Activated CD8-positive, alpha-beta memory T cell treated with anti-CD3 and anti-CD28 coated beads for 24 hours (primary cell): ENCODE measurements around the gene TRPM8.
"Not testable (repeated sequence)": the region's sequence is repeated elsewhere in the genome, so short reads cannot be mapped to it uniquely, and the experiment has no call there.

Source experiments
- DNase-seq: peaks from one replicate; pipeline ENCODE4 v3.0.0-alpha.2; 2020

The TRPM8 gene

DNA sequence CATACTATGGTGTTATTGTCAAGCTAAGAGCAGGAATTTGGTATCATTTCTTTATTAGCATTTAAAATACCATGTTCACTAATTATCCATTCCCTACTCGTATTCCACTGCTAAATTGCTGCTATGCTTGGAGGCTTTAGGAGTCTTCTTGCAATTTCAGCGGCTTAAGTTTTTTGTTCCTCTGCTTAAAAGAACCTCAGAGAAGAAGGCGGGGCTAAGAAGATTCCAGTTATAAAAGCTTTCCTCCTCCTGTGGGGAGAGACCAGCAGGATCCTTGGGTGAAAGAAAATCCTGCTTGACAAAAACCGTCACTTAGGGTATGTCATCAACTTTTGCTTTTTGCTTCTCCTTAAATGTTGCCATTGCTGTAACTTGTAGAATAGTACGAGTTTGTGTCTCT is at the start of gene TRPM8:
Gene TRPM8, plus strand, starts transcription at position 258 of the 400 bp plus-strand sequence. CDS start 9,165 bp downstream, outside the sequence.
- DNase-seq, result no peak

DNA sequence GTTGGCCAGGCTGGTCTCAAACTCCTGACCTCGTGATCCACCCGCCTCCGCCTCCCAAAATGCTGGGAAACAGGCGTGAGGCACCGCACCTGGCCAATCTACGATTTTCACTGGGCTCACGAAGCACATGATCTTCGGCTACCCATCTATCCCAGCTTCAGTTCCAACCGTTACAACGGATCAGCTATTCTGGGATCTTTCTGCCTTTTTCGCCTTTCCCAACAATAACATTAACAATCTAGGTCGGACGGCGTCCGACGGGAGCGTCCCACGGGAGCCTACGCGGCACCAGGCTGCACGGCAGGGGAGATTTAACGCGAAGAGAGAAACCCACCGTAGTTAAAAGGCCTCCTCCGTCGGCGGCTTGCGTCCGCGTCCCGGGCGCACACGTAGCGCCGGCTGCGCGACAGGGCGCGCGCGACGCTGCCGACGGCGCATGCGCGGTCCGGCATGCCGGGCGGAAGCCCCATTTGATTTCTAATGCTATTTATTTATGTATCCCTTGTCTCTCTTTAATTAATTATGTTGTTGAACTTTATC is 49.1 kb upstream of the TRPM8 start, which contains the start of gene MSL3B:
Gene MSL3B, minus strand, starts transcription at position 394 of the 540 bp plus-strand sequence.
- DNase-seq, result peak; percentile 83

DNA sequence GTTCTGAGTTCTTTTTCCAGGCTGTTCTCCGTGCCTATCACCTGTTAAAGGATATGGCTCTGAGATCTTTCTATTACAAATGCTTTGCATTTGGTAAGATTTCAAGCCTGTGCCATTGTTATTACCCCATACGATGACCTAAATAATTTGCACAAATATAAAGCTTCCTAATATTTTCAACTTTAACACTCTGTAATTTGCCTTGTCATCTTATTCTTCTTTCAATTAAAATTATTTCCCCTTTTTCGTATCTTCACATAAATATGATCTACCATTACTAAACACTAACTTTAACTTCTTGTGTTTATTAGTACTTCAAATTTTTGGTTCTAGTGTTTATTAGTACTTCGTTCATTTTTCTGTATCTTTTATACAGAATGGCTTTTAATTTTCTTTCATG is 45.7 kb upstream of the TRPM8 start:
- DNase-seq, result no peak

DNA sequence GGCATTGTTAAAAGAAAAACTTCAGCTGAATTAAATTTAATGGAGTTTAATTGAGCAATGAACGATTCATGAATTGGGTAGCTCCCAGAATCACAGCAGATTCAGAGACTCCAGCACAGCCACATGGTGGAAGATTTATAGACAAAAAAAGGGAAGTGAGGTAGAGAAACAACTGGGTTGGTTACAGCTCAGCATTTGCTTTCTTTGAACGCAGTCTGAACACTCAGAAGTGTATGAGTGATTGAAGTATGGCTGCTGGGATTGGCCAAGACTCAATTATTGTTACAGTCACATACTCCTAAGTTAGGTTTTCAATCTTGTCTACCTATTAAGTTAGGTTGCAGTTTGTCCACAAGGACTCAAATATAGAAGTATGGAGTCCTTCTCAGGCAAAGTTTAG is 45.0 kb upstream of the TRPM8 start:
- not testable (repeated sequence) for DNase-seq

DNA sequence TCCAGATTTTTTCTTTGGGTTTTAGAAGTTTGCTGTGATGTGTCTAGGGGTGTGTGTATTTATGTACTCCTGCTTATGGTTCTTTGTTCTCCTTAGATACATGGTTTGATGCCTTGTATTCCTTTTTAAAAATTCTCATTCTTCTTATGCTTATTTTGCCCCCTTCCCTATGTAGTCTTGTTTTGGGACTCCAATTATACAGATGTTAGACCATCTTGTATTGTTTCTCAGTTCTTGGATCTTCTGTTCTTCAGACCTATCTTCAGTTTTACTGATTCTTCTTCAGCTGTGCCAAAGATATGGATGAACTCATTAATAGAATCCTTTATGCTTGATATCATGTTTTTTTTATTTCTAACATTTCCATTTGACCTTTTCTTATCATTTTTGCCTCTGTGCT is 34.8 kb upstream of the TRPM8 start:
- no peak for DNase-seq

DNA sequence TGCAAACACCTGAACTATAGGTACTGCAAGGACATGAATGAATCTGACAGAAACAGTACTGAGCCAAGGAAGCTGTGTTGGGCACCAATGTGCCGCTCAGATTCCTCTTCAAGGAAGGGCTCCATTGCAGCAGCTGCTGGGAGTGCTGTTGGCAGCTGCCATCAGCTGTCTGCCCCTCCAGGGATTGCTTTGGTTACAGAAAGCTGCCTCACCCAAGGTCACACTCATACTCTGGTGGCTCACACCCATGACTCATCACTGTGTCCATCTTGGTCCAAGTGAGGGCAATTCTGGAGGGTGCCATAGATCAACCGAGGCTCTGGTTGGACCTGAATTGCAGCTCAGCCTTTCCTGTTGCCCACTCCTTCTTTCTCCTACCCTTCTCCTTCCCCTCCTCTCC is 24.4 kb upstream of the TRPM8 start:
- DNase-seq, result no peak

DNA sequence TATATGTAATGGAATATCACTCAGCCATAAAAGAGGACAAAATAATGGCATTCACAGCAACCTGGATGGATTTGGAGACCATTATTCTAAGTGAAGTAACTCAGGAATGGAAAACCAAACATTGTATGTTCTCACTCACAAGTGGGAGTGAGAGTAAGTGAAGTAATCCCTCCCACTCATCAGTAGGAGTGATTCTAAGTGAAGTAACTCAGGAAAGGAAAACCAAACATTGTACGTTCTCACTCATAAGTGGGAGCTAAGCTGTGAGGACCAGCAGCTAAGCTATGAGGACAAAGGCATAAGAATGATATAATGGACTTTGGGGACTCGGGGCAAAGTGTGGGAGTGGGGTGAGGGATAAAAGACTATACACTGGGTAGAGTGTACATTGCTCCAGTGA is 20.9 kb upstream of the TRPM8 start:
- not testable (repeated sequence) for DNase-seq

DNA sequence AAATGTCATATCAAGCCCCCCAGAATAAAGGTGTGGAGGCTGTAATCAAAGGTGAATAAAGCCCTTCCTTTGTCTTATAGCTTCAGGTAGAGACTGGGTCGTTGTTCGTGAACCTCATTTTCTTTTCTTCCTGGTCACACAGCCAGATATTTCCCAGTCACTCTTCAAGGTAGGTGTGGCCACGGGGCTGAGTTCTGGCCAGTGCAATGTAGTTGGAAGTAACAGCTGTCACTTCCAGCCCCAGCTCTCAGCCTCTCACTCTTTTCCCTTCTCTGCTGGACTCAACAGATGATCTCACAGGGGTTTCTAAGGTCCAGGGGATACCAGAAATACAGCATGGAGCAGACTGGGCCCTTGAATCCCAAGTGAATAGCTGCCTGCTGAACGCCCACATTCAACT is 15.8 kb upstream of the TRPM8 start:
- DNase-seq, result no peak

DNA sequence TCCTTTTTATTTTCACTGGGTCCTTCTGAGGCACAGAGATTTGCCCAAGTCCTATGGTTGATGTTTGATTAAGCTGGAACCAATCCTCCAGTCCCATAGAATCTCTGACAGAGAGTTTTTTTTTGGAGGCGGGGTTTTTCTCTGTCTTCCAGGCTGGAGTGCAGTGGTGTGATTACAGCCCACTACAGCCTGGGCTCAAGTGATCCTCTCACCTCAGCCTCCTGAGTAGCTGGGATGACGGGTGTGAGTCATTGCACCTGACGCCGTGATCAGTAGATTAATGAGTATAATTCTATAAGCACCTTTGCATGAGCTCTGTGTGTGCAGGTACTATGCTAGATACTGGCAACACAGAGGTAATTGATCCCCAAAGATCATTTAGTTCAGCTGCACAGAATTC is 15.3 kb upstream of the TRPM8 start:
- no peak for DNase-seq

DNA sequence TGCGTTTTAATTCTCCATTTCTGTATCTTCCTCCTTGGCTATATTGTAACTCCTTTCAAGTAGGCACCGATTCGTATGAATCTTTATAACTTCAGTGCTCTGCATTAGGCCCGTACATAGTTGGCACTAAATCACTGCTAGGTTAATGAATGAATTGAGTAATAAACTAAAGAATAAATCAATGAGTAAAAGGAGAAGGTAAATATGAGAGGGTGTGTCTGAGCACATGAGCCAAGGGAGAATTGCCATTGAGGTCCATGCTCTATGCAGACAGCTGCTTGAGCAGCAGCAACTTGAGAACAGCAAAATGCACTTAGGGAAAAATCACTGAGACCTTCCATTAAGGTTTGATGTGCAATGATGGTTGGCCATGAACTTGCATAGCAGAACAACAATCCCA is 11.2 kb upstream of the TRPM8 start:
- DNase-seq, result no peak

DNA sequence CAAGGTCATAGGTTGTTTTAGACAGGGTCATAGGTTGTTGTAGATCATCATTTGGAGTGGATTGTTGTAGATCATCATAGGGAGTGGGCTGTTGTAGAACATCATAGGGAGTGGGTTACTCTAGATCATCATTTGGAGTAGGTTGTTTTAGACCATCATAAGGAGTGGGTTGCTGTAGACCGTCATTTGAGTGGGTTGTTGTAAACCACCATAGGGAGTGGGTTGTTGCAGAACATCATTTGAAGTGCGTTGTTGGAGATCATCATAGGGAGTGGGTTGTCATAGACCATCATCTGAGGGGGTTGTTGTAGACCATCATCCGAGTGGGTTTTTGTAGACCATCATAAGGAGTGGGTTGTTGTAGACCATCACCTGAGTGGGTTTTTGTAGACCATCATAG is 9.5 kb upstream of the TRPM8 start:
- DNase-seq, result no peak

DNA sequence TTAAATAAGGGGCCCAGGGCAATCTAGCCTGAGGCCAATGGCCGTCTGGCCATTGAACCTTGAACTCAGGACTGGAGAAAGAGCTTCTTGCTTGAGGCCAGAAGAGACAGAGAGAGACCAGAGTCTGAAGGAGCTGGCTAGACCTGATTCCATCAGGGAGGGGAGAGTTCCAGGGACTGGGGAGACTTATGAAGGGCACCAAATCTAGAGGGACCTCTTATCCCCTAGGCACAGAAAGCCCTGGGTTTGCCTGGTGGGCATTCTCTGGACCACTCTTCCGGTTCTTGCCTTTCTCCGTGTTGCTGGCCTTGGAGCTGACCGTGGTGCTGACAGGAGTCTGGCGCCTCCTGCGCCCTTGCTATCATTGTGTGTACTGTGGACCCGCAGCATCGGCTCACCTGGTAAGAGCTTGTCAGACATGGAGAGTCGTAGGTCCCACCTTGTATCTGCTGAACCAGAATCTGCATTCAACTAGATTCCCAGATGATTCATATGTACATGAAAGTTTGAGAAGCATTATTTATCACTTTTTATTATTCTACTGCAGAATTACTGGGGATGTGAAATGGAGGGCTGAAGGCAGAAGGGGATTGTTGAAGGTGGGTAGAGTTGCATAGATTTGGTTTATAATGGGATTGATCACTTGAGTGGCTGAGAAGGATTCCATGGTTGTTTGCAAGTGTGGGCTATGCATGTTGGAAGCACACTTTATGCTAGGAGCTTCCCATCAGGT is 4.3 kb upstream of the TRPM8 start:
- DNase-seq, result no peak

DNA sequence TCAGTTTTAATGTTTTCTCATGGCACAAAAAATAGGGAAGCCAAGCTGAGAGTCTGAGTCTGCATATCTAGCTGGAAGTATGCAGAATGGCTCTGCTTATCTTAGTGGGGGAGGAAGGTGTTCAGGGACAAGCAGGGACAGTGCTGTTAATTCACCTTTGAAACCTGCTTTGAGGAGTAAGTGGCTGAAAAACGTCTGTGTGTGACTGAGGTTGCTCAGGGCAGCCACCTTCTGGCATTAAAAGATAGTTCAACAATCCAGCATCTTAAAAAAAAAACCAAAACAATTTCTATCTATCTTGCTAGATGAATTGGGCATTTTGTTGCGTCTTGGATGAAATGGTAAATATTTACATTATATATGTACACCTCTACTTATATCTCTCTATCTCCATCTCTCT is 2.0 kb upstream of the TRPM8 start:
- no peak for DNase-seq

DNA sequence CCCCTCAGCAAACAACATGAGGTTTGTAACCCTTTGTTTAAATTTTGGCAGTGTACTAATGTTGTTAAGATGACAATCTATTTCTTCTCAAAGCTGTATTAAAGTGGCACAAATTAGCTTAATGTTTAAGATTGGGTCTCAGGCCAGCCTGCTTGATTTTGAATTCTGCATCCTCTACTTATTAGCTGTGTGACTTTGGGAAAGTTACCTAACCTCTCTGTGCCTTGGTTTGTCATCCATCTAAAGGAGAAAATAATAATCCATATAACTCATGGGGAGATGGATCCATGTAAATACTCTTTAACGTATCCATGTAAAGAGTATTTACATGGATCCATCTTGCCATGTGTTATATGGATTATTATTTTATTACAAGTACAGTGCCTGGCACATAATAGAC is 2.1 kb downstream of the TRPM8 start:
- DNase-seq, result no peak

DNA sequence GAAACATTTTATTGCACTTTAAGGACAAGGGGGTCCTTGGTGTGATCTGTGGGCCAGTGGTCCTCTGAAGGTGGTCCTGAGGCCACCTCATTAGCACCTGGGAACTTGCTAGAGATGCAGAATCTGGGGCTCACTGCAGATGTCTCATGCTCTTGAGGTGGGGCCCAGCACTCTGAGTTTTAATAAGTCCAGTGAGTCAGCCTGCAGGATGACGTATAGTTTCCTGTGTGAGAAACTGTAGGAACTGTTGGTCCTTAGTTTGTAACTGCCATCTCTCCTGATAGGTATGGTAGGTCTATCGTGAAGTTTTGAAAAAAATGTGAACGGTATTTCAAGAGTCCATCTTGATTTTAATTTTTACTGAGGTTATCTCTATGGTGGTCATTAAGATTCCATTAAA is 2.8 kb downstream of the TRPM8 start:
- DNase-seq, result no peak

DNA sequence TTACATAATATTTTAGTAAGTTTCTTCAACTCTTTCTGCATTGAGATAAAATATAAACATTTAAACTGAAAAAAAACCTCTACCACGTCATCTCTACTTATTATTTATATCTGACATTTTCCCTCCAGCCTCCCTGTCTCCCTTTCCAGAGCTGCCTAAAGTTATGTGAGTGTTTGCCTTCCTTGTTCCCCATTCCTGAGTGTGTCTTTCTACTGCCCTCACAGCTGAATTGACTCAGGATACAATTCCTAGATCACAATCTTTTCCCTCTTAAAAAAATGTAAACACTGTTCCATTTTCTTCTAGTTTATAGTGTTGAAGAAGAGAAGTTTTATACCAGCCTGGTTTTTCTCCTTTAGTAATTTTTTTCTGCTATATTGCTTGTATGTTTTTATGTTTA is 5.3 kb downstream of the TRPM8 start:
- no peak for DNase-seq

DNA sequence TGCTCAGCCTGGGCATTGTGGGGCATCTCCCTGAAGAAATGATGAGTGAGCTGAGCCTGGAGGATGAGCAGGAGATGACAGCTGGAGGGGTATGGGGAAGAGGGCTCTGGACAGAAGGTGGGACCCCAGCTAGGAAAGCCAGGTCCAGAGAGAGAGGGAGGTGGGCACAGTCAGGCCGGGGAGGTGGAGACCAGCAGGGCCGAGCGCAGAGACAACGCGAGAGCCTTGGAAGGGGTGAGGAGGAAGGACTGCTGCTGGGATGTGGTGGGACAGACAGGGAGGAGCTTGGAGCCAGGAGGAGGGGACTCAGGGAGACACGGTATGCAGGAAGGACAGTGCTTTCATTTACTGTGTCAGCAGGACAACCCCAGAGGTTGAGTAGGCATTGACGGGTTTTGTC is 8.2 kb downstream of the TRPM8 start:
- no peak for DNase-seq

DNA sequence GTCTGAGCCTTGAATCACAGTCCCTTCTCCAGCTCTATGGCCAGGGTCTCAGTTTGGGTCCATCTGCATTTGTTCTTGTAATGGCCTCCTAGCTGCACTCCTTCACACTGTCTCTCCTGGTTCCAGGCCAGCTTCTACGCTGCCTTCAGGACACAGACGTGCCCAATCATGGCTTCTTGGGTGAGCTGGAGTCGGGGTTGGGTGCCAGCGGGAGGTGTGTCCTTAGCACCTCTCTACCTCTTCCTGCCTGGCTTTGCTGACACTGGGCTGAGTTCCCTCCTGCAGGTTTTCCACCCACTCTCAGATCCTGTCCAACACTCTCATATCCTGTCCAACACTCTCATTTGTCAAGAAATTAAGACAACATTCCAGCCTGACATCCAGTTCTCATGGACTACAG is 9.6 kb downstream of the TRPM8 start:
- DNase-seq, result no peak

DNA sequence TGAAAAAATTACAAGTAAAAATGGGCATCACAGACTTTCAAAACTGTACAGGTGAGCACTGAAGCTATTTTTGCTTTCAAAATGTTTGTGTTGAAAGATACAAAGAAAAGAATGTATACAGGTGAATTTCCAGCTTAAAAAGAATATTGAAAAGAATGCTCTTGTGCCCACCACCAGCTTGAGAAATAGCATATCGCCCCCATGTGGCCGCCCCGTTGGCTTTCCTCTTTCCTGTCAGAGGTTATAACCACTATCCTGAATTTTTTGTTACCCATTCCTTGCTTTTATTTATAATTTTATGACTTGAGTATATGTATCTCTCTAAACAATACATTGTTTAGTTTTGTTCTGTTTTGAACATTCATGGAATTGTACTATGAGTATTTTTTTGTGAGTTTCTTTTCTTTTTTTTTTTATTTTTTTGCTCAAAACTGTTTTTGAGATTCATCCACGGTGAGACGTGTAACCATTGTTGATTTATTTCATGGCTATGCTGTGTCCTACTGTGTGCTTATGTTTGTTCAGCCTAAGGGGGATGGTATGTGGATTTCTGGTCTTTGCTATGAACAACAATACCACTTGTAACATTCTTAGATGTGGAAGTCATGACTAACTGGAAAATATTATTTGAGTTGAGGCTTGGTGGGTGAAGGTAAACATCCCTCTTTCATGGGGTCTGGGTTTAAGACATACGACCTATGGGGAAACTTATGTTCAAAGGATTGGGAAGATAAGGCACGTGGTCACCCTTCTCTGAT is 11.6 kb downstream of the TRPM8 start:
- no peak for DNase-seq

DNA sequence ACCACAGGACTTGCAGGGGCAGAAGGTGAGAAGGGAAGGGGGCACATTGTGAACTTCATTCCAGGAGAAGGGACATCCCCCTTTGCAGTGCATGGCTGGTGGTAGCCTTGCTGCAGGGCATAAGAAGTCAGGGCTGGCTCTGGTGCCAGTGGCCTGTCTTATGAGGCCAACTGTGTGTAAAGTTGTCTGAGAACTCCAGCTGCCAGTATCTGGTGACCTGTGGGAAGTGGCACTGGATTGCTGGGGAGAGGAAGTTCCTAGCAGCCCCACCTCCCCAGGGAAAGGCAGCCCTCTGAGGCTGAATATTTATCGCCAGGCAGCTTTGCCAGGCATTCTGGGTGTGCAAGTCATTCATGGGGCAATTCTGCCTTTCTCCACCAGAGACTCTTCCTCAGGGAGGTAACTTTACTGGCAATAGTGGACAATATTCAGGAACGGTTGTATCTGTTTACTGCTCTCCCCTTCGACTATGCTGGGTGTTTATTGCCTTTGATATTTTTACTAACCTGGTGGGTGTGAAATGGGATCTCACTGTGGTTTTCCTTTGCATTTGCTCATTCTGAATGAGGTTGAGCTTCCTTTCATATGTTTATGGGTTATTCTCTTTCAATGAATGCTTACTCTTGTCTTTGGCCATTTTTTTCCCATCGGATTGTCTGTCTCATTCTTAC is 12.3 kb downstream of the TRPM8 start:
- no peak for DNase-seq

DNA sequence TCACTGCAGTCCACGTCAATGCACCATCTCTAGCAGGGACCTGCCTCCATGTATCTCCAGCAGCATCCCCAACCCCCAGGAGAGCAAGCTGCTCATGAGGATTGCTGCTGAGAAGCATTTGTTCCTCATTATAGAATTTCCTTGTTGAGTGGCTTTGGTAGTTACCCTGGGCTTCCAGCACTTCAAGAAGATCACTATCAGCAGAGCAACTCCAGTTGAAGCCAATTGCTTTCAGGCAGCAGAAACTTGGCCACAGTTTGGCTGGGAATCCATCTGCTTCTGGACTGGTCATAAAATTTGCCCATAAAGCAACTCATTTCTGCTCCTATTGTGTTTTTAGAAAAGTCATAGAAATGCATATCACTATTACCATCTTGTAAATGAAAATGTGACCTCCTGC is 17.4 kb downstream of the TRPM8 start:
- no peak for DNase-seq

DNA sequence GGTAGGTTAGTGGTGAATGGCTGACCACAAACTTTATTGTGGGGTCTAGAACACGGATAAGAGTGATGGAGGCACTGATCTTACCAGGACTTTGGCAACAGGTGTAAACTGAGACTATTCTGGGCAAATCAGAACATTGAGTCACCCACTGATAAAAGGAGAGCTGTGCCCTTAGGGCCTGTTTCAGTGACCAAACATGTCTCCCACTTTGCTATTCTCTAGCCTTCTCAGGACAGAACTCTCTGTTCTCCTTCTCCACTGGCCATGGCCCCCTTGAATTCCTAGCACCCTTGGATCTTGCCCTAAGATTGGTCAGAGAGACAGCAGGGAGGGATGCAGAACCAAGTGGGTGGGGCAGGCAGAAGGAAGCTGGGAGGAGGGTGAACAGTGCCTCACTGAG is 18.3 kb downstream of the TRPM8 start:
- DNase-seq, result no peak

DNA sequence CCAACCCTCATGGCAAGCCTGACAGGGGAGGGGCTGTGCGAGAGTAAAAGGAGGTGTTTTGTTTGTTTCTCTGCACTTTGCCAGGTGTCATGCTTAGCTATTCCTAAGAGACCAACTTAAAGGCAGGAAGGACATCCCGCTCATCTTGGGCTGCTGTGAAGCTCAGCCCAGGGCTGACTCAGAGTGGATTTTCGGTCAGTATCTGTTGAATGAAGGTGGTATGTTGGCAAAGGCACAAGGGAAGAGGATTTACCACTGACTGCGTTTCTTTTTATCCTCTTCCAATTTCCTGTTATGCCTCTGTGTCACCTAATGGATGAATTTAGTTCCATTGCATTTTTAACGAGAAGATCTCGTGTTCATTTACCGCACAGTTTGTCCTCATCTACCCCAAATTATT is 18.9 kb downstream of the TRPM8 start:
- no peak for DNase-seq
